Transverse colon (tissue), 4 donors: ENCODE results near the gene GARIN5B.

Experiments used
- CTCF ChIP-seq, 5 experiments: fragments of 200-600 bp in 3 of 5; fragments of 450-650 bp in 2 of 5; sonication (generic) in 3 of 5; IDR thresholded peaks; 1 replicate in 2 of 5; 2 replicates in 3 of 5; pipeline ENCODE4 v1.5.1; 2016 to 2017; ENCODE audit warnings: antibody characterized with exemption in 5 of 5, inconsistent platforms in 3 of 5, mild to moderate bottlenecking in 2 of 5, moderate library complexity in 1 of 5
- POLR2A ChIP-seq: fragments of 450-650 bp; IDR thresholded peaks from one replicate; pipeline ENCODE4 v1.6.1; 2016; ENCODE audit warnings: antibody characterized with exemption, mild to moderate bottlenecking, moderate library complexity
- POLR2AphosphoS5 ChIP-seq, 3 donors: sonication (generic); formaldehyde crosslinking; IDR thresholded peaks; one replicate each; pipeline ENCODE4 v1.6.1; 2016; ENCODE audit warnings: antibody characterized with exemption in 3 of 3

DNA sequence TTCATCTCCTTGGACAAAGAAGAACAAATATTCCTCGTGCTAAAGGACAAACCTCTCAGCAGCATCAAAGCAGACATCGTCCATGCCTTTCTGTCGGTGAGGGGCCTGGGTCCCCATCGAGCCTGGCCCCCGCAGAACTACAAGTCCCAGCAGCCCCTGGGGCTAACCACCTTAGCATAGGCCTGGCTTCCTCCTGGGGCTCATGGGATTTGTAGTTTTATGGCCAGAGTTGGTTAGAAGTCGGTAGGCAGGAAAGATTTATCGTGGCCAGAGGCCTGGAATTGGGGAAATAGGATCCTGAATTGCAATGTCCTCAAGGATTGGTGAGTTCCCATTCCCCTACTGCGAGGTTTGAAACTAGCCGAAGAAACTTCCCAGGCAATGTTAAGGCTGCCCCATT is 57.6 kb downstream of the GARIN5B start:
- no peak for TF ChIP-seq CTCF (IDR thresholded peaks at IDR 0.05)
- TF ChIP-seq POLR2A = no peak
- no peak for TF ChIP-seq POLR2AphosphoS5 (IDR thresholded peaks at IDR 0.05)
